Fibroblast of the aortic adventitia (primary cell): ENCODE results near the gene CLMP. TPM values are rescaled to one million over a fixed set of nuclear protein-coding genes. Genes with fewer than 3 reads are reported as not detected.

Source experiments
- DNase-seq: peaks from one replicate; pipeline ENCODE4 v3.0.0-alpha.2; 2010; ENCODE audit warnings: low read depth
- H3K4me3 ChIP-seq: 2 replicates; pipeline ENCODE4 v1.5.1; 2011; ENCODE audit warnings: low read depth, mild to moderate bottlenecking, control low read depth, low read length, moderate library complexity
- CTCF ChIP-seq: IDR thresholded peaks from 2 replicates; pipeline ENCODE4 v1.5.1; 2011; ENCODE audit warnings: mild to moderate bottlenecking, low read length, control low read depth, inconsistent platforms; ENCODE audit not compliant: insufficient read depth
- total RNA-seq: library from RNA; depleted of rRNA; stranded (reverse); fragments of >200 nt; gene quantifications from 2 replicates; pipeline ENCODE4 v1.2.3, GENCODE V29; 2012; ENCODE audit warnings: low replicate concordance

CLMP gene
- total RNA-seq, 1 donor, result 235 TPM

- peak; percentile 44 for DNase-seq
- TF ChIP-seq CTCF, result no peak
- no peak overlapping the region for H3K4me3 ChIP-seq
These were observed 7.4 kb upstream of the CLMP start for GRCh38 chr11:123202155-123203151.

DNA sequence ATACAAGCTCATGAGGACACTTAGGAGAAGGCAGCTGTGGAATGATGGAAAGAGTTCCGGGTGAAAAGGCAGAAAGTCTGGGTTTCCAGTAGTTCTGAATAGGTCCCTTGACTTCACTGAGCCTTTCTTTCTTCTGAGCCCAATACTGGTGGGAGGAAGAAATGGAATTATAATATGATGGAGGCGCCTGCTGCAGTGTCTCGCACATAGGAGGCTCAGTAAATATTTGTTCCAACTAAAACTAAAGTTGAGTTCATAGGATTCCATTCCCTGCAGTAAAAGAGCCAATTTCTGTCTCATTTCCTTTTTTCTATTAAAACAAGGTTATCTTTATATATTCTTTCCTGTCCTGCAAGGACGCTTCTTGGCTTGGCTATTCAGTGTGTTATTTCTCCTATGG, 5.2 kb upstream of the CLMP start:
- H3K4me3 ChIP-seq, result no peak overlapping the region
- DNase-seq, result no peak
- TF ChIP-seq CTCF, result no peak

DNA sequence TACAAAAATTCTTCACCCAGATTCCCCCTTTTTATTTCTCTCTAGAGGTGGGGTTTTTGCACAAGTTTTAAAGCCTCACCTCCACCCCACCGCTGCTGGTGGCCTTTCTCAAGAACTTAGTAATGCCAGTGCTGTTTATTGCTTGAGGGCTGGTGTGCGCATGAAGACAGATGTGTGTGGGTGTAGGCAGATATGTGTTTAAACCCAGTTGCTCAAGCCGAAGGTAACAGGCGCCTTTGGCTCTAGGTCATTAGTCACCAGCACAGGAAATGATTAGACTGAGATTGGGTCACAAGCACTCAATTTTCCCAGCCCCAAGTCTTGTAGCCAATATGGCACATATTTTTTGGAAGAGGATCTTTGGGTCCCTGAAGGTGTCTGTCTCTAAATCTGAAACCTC, 2.7 kb upstream of the CLMP start:
- peak; percentile 82 for DNase-seq
- no peak for TF ChIP-seq CTCF
- no peak overlapping the region for H3K4me3 ChIP-seq

- peak overlapping the region; percentile 87 for H3K4me3 ChIP-seq
- no peak for DNase-seq
- no peak for TF ChIP-seq CTCF
These were observed 1.1 kb upstream of the CLMP start for GRCh38 chr11:123196060-123196714.

DNA sequence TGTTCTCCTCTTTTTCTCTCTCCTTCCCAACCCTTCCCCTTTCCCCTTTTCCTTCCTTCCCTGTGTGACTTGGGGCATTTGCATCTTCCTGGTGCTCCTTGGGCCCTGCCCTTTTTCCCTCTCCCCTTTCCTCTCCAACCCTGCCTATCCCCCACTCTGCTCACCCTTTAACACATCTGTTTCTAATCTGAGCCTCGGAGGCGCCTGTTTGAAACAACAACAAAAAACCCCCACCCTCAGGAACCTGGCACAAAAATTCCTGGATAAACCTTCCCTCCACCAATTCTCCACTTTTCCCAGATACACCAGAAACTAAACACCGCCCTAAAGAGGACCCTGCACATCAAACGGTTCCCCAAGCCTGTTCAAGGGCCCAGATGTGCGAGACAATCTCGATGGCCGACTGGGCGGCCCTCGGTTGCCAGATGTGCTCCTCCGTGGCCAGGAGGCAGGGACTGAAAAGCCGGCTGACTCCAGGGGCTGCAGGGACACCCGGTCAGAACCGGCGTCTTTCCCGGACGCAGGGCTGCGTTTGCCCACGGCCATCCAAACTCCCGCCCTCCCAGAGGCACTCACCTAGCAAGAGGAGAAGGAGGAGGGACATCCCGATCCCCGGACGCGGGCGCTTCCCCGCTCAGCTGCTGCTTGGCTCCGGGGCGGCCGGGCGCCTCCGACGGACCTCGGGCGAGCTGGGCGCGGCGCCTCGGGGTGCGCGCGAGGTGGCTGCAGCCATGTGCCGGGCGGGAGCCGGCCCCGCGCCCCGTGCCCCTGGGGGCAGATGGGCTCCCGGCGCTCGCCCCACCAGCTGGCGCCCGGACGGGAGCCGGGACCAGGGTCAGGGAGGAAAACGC, 486 bp downstream of the CLMP start:
- peak overlapping the region; percentile 87 for H3K4me3 ChIP-seq
- peak; percentile 63 for DNase-seq
- no peak for TF ChIP-seq CTCF

DNA sequence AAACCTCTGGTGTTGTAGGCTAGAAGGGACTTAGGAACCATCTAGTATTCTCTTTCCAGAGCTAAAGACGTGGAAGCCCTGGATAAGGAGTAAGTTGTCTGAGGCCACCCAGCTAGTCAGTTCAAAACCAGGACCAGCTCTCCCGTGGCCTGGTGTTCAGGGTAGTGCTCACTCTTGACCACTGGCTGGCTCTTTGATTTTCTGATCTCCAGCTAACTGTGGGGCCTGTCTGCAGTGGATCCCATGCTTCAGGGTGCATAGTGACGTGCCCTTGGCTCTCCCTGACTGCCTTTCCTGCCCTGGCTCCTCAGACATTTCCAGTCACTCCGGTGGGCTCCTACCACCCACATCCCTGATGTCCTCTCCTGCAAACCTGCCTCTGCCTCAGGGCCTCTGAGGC, 1.3 kb downstream of the CLMP start:
- H3K4me3 ChIP-seq, result peak overlapping the region; percentile 87
- TF ChIP-seq CTCF, result no peak
- DNase-seq, result peak; percentile 49
